ENCODE data around the gene FGF13.

DNA sequence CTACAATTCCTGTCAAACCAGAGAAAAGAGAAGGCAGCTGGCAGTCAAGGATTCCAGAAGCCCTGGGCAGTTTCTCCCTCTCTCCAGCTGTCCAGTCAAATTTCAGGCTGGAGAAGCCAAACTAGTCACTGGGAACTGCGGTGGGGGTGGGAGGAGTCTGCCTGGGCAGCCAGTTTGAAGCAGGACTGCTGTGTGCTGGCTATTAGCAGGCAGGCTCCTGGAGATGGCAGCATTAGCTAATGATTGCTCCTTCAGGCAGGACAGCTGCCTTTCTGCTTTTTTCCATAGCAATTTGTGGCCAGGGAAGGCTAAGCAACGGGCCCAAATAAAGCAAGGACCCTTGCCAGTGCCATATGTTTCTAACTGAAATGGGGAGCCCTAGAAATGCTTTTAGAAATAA, 44.7 kb upstream of the FGF13 start:
- TF ChIP-seq, protein P1, sequence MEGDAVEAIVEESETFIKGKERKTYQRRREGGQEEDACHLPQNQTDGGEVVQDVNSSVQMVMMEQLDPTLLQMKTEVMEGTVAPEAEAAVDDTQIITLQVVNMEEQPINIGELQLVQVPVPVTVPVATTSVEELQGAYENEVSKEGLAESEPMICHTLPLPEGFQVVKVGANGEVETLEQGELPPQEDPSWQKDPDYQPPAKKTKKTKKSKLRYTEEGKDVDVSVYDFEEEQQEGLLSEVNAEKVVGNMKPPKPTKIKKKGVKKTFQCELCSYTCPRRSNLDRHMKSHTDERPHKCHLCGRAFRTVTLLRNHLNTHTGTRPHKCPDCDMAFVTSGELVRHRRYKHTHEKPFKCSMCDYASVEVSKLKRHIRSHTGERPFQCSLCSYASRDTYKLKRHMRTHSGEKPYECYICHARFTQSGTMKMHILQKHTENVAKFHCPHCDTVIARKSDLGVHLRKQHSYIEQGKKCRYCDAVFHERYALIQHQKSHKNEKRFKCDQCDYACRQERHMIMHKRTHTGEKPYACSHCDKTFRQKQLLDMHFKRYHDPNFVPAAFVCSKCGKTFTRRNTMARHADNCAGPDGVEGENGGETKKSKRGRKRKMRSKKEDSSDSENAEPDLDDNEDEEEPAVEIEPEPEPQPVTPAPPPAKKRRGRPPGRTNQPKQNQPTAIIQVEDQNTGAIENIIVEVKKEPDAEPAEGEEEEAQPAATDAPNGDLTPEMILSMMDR (IDR thresholded peaks at IDR 0.05), result peak; percentile 54
- TF ChIP-seq EZH2 (IDR thresholded peaks at IDR 0.05), result no peak
